IMR-90 (cell line): Measurements from ENCODE around the gene ERCC4. TPM values are rescaled to one million over a fixed set of nuclear protein-coding genes. Genes with fewer than 3 reads are reported as not detected.

ENCODE experiments used
- ATAC-seq: fragments of 200-7000 bp; cut with Tn5 transposase; 2 replicates; pipeline ENCODE4 v1.9.1; 2020; ENCODE audit warnings: low read depth, mild to moderate bottlenecking, moderate library complexity
- BruUV-seq: library from RNA; stranded (reverse); fragments of 400-500 nt; replicated peaks from 2 replicates; lab custom pipeline; 2021; lab: Mats Ljungman, UMichigan
- CTCF ChIA-PET: fragments of 300-600 bp; formaldehyde crosslinking; extraction: SDS; loops from one replicate; lab custom pipeline; 2021; ENCODE audit warnings: antibody characterized with exemption; lab: Yijun Ruan, JAX
- POLR2A ChIA-PET: fragments of 300-600 bp; sonication (Branson Sonifier 250); formaldehyde crosslinking; loops from one replicate; lab custom pipeline; 2022; ENCODE audit warnings: antibody characterized with exemption; ENCODE audit not compliant: unreplicated experiment; lab: Charles Lee
- DNase-seq: peaks from one replicate; pipeline ENCODE4 v3.0.0; 2013
- H2AFZ ChIP-seq: replicated peaks from 2 replicates; pipeline ENCODE3; 2013; ENCODE audit warnings: low read length, mild to moderate bottlenecking; ENCODE audit not compliant: poor library complexity
- H2AK5ac ChIP-seq: 2 replicates; pipeline ENCODE4 v1.6.1; 2013; ENCODE audit warnings: low read depth, low read length, inconsistent platforms
- H2AK9ac ChIP-seq: replicated peaks from 2 replicates; pipeline ENCODE3; 2013; ENCODE audit warnings: mild to moderate bottlenecking, low read depth, low read length, moderate library complexity; ENCODE audit not compliant: poor library complexity
- H2BK120ac ChIP-seq: 2 replicates; pipeline ENCODE4 v1.6.1; 2013; ENCODE audit warnings: low read depth, low read length, inconsistent platforms
- H2BK15ac ChIP-seq: 3 replicates; pipeline ENCODE4 v1.6.1; 2013; ENCODE audit warnings: low read depth, low read length, inconsistent platforms
- H2BK20ac ChIP-seq: 2 replicates; pipeline ENCODE4 v1.6.1; 2013; ENCODE audit warnings: low read depth, mild to moderate bottlenecking, inconsistent platforms, low read length, moderate library complexity
- H2BK5ac ChIP-seq: 2 replicates; pipeline ENCODE4 v1.6.1; 2013; ENCODE audit warnings: mild to moderate bottlenecking, low read depth, low read length, inconsistent platforms; ENCODE audit not compliant: poor library complexity, severe bottlenecking
- H3K14ac ChIP-seq: replicated peaks from 2 replicates; pipeline ENCODE4 v1.6.1; 2013; ENCODE audit warnings: low read depth, low read length, inconsistent platforms
- H3K18ac ChIP-seq: 2 replicates; pipeline ENCODE4 v1.6.1; 2013; ENCODE audit warnings: low read depth, low read length, control low read depth
- H3K23ac ChIP-seq: 2 replicates; pipeline ENCODE4 v1.6.1; 2013; ENCODE audit warnings: low read depth, low read length, inconsistent platforms
- H3K27ac ChIP-seq: 2 replicates; pipeline ENCODE4 v1.5.1; 2013; ENCODE audit warnings: mild to moderate bottlenecking, control low read depth, low read length; ENCODE audit not compliant: insufficient read depth
- H3K27me3 ChIP-seq: 2 replicates; pipeline ENCODE4 v1.6.1; 2013; ENCODE audit warnings: low read length; ENCODE audit not compliant: control insufficient read depth, insufficient read depth
- H3K36me3 ChIP-seq: 2 replicates; pipeline ENCODE4 v1.6.1; 2013; ENCODE audit warnings: low read length, mixed read lengths; ENCODE audit not compliant: control insufficient read depth, insufficient read depth
- H3K4ac ChIP-seq: 2 replicates; pipeline ENCODE4 v1.6.1; 2013; ENCODE audit warnings: low read depth, low read length, inconsistent platforms
- H3K4me1 ChIP-seq: 2 replicates; pipeline ENCODE4 v1.6.1; 2013; ENCODE audit warnings: low read length, mixed read lengths; ENCODE audit not compliant: control insufficient read depth, insufficient read depth
- H3K4me2 ChIP-seq: 2 replicates; pipeline ENCODE4 v1.6.1; 2013; ENCODE audit warnings: low read depth, mild to moderate bottlenecking, control low read depth, low read length, moderate library complexity
- H3K4me3 ChIP-seq: 2 replicates; pipeline ENCODE4 v1.5.1; 2013; ENCODE audit warnings: low read depth, mild to moderate bottlenecking, control low read depth, low read length, moderate library complexity; ENCODE audit not compliant: insufficient read depth
- H3K56ac ChIP-seq: 2 replicates; pipeline ENCODE4 v1.6.1; 2013; ENCODE audit warnings: low read length, inconsistent platforms; ENCODE audit not compliant: insufficient read depth; ENCODE audit errors: extremely low read depth
- H3K79me1 ChIP-seq, 2 experiments: 2 replicates each; pipeline ENCODE4 v1.6.1; 2013; ENCODE audit warnings: low read length in 2 of 2, inconsistent platforms in 1 of 2, low read depth in 1 of 2
- H3K9ac ChIP-seq: 2 replicates; pipeline ENCODE4 v1.6.1; 2013; ENCODE audit warnings: low read depth, low read length, control low read depth
- H3K9me1 ChIP-seq: 2 replicates; pipeline ENCODE4 v1.6.1; 2013; ENCODE audit warnings: low read length, inconsistent platforms; ENCODE audit not compliant: insufficient read depth
- H3K9me3 ChIP-seq: 2 replicates; pipeline ENCODE4 v1.6.1; 2013; ENCODE audit warnings: low read length; ENCODE audit not compliant: control insufficient read depth, insufficient read depth
- H4K20me1 ChIP-seq: 2 replicates; pipeline ENCODE4 v1.6.1; 2013; ENCODE audit warnings: low read length, inconsistent platforms; ENCODE audit not compliant: insufficient read depth
- H4K5ac ChIP-seq: 2 replicates; pipeline ENCODE4 v1.6.1; 2013; ENCODE audit warnings: mild to moderate bottlenecking, low read depth, low read length, control low read depth
- H4K8ac ChIP-seq, 2 experiments: 2 replicates each; pipeline ENCODE4 v1.6.1; 2013; ENCODE audit warnings: low read depth in 2 of 2, low read length in 2 of 2, control low read depth in 1 of 2, inconsistent platforms in 1 of 2
- H4K91ac ChIP-seq: 2 replicates; pipeline ENCODE4 v1.6.1; 2013; ENCODE audit warnings: low read depth, low read length, inconsistent platforms; ENCODE audit not compliant: insufficient read depth
- BHLHE40 ChIP-seq: fragments of 150-350 bp; IDR thresholded peaks from 2 replicates; pipeline ENCODE4 v1.6.1; 2016; ENCODE audit warnings: mild to moderate bottlenecking, low read depth, low read length
- CEBPB ChIP-seq: IDR thresholded peaks from 2 replicates; pipeline ENCODE4 v1.6.1; 2012; ENCODE audit warnings: low read depth, low read length, improper control_type of control experiment
- CHD1 ChIP-seq: IDR thresholded peaks from 2 replicates; pipeline ENCODE4 v1.6.1; 2012; ENCODE audit warnings: low read depth, low read length, improper control_type of control experiment
- FOS ChIP-seq: fragments of 150-350 bp; IDR thresholded peaks from 2 replicates; pipeline ENCODE4 v1.6.1; 2016; ENCODE audit warnings: low read depth, low read length
- MAFK ChIP-seq: IDR thresholded peaks from 2 replicates; pipeline ENCODE4 v1.6.1; 2012; ENCODE audit warnings: low read depth, low read length, improper control_type of control experiment
- MAZ ChIP-seq: IDR thresholded peaks from 2 replicates; pipeline ENCODE4 v1.6.1; 2012; ENCODE audit warnings: low read depth, mild to moderate bottlenecking, low read length, improper control_type of control experiment, moderate library complexity, borderline replicate concordance
- RAD21 ChIP-seq: IDR thresholded peaks from 2 replicates; pipeline ENCODE4 v1.6.1; 2012; ENCODE audit warnings: low read length, improper control_type of control experiment
- RCOR1 ChIP-seq: IDR thresholded peaks from 2 replicates; pipeline ENCODE4 v1.6.1; 2012; ENCODE audit warnings: mild to moderate bottlenecking, low read length, improper control_type of control experiment; ENCODE audit not compliant: insufficient replicate concordance
- RFX5 ChIP-seq: IDR thresholded peaks from 2 replicates; pipeline ENCODE4 v1.8.0; 2012; ENCODE audit warnings: low read depth, mild to moderate bottlenecking, low read length, moderate library complexity
- dilution Hi-C: fragments of 300-500 bp; cut with HindIII; formaldehyde crosslinking; loops from one replicate; pipeline ENCODE4 v1.14.3; 2018; ENCODE audit warnings: low sequenced_read_pairs; ENCODE audit not compliant: unreplicated experiment
- in situ Hi-C: fragments of 300-500 bp; cut with MboI; formaldehyde crosslinking; loops from 3 replicates; pipeline ENCODE4 v1.14.3; 2019; ENCODE audit warnings: low sequenced_read_pairs, inconsistent platforms, mixed read lengths
- intact Hi-C: fragments of 100-400 bp; cut with micrococcal nuclease; formaldehyde crosslinking; loops from 2 replicates; pipeline ENCODE4 v1.10.0; 2022
- polyA plus RNA-seq, 3 experiments: library from polyadenylated mRNA; depleted of rRNA; stranded (reverse); fragments of >200 nt; gene quantifications; 2 replicates each; pipeline ENCODE4 v1.2.3, GENCODE V29; 2012; ENCODE audit warnings: low replicate concordance in 1 of 3
- total RNA-seq: library from RNA; depleted of rRNA; stranded (reverse); fragments of >200 nt; gene quantifications from 2 replicates; pipeline ENCODE4 v1.2.3, GENCODE V29; 2012
- TF ChIP-seq, protein P1 (sequence below): fragments of 150-350 bp; IDR thresholded peaks from 2 replicates; pipeline ENCODE4 v1.6.1; 2017; ENCODE audit warnings: mild to moderate bottlenecking, antibody characterized with exemption, low read length, low read depth
- TF ChIP-seq, protein P2 (sequence below): fragments of 150-350 bp; IDR thresholded peaks from 2 replicates; pipeline ENCODE4 v1.6.1; 2016; ENCODE audit warnings: low read depth, mild to moderate bottlenecking, low read length, moderate library complexity, borderline replicate concordance
- TF ChIP-seq, protein P3 (sequence below): conservative IDR thresholded peaks from 2 replicates; pipeline ENCODE4 v1.5.1; 2012; ENCODE audit warnings: mild to moderate bottlenecking, low read depth, low read length, improper control_type of control experiment

Gene ERCC4
- total and polyA plus RNA-seq, 2 of the 4 experiments (the other 2 are of a cell fraction): 2.9 to 19.2 TPM

DNA sequence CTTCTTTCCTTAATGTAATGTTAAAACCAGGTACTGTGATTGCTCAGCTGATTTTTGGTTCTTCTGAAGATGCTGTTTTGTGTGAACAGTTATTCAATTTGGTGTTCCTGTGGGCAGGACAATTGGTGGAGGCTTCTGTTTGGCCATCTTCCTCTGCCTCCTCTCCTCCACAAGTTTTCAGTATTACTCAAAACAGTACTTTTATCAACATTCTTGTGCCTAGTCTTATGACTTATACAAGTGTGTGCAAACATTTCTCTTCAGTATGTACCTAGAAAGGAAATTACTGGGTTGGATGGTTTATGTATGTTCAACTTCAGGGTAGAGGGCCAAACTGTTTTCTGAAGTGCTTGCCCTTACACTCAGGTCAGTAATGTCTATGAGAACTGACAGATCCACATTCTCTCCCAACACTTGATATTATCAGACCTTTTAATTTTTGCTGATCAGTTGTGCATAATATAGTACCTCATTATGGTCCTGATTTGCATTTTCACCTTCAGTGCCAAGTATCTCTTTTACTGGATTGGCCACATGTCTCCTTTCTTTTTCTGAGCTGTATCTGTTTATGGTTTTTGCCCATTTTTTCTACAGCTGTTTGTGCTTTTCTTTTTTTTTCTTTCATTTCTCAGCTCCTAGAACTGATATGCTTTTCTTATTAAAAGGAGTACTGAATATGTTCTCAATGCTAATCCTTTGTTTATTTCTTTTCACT is 50.9 kb downstream of the ERCC4 start:
- Histone ChIP-seq H3K27me3 (peaks cover 1% of the 10 kb centered on the region), H3K14ac (no peak overlapping the region), H3K4me1 (no peaks in the 10 kb centered on the region), H3K9me1 (no peaks in the 10 kb centered on the region), H3K4me3 (no peak overlapping the region), H2AK9ac (no peak overlapping the region), H3K23ac (no peak overlapping the region), H2AK5ac (no peak overlapping the region), H4K8ac (no peak overlapping the region), H2AFZ (no peak overlapping the region), H3K9me3 (no peaks in the 10 kb centered on the region), H4K20me1 (no peaks in the 10 kb centered on the region), H3K27ac (no peak overlapping the region), H3K18ac (no peak overlapping the region), H2BK20ac (no peak overlapping the region), H3K4me2 (no peak overlapping the region), H3K9ac (no peak overlapping the region), H4K91ac (no peak overlapping the region), H2BK15ac (no peak overlapping the region), H3K56ac (no peak overlapping the region), H3K36me3 (no peaks in the 10 kb centered on the region), H3K4ac (no peak overlapping the region), H3K79me1 (no peaks in the 10 kb centered on the region), H2BK5ac (no peak overlapping the region), H4K5ac (no peak overlapping the region), H2BK120ac (no peak overlapping the region)
- dilution Hi-C loops (no loop called here), in situ Hi-C loops (no loop called here), intact Hi-C loops (no loop called here)
- TF ChIP-seq CEBPB (no peak), RAD21 (no peak), CHD1 (no peak), MAZ (no peak), RCOR1 (no peak), RFX5 (no peak), FOS (no peak), BHLHE40 (no peak), MAFK (no peak)
- TF ChIP-seq, protein P1, sequence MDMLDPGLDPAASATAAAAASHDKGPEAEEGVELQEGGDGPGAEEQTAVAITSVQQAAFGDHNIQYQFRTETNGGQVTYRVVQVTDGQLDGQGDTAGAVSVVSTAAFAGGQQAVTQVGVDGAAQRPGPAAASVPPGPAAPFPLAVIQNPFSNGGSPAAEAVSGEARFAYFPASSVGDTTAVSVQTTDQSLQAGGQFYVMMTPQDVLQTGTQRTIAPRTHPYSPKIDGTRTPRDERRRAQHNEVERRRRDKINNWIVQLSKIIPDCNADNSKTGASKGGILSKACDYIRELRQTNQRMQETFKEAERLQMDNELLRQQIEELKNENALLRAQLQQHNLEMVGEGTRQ: no peak
- TF ChIP-seq, protein P2, sequence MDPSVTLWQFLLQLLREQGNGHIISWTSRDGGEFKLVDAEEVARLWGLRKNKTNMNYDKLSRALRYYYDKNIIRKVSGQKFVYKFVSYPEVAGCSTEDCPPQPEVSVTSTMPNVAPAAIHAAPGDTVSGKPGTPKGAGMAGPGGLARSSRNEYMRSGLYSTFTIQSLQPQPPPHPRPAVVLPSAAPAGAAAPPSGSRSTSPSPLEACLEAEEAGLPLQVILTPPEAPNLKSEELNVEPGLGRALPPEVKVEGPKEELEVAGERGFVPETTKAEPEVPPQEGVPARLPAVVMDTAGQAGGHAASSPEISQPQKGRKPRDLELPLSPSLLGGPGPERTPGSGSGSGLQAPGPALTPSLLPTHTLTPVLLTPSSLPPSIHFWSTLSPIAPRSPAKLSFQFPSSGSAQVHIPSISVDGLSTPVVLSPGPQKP: no peak
- TF ChIP-seq, protein P3, sequence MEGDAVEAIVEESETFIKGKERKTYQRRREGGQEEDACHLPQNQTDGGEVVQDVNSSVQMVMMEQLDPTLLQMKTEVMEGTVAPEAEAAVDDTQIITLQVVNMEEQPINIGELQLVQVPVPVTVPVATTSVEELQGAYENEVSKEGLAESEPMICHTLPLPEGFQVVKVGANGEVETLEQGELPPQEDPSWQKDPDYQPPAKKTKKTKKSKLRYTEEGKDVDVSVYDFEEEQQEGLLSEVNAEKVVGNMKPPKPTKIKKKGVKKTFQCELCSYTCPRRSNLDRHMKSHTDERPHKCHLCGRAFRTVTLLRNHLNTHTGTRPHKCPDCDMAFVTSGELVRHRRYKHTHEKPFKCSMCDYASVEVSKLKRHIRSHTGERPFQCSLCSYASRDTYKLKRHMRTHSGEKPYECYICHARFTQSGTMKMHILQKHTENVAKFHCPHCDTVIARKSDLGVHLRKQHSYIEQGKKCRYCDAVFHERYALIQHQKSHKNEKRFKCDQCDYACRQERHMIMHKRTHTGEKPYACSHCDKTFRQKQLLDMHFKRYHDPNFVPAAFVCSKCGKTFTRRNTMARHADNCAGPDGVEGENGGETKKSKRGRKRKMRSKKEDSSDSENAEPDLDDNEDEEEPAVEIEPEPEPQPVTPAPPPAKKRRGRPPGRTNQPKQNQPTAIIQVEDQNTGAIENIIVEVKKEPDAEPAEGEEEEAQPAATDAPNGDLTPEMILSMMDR: no peak
- POLR2A ChIA-PET: no interaction called here
- CTCF ChIA-PET: no interaction called here
- DNase-seq (no peak), ATAC-seq (no peak)
- BruUV-seq: no TSS peak
